ENCODE data around the gene HDAC8. TPM values are rescaled to one million over a fixed set of nuclear protein-coding genes. Genes with fewer than 3 reads are reported as not detected.

Gene HDAC8
- total RNA-seq, 2 donors from 2014 or later = 32.5 to 63.8 TPM

DNA sequence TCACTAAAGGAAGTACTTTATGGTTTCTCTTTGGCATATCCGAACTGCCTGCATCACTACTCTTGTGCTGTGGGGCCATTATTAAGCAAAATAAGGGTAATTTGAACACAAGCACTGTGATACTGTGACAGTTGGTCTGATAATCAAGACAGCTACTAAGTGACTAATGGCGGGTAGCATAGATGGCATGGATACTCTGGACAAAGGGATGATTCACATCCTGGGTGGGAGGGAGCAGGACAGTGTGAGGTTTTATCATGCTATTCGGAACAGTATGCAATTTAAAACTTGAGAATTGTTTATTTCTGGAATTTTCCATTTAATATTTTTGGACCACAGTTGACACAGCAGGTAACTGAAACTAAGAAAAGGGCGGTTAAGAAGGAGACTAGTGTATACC lies 214.3 kb downstream of the HDAC8 start:
- Histone ChIP-seq H3K27me3 (replicated peaks; ENCODE audit: insufficient read depth) (no peaks in the 10 kb centered on the region), H3K36me3 (no peaks in the 10 kb centered on the region), H3K27ac (no peak overlapping the region), H3K9me3 (no peaks in the 10 kb centered on the region), H3K4me1 (ENCODE audit: control insufficient read depth in 1 of 2, low read depth in 2 of 2) (no peaks in the 10 kb centered on the region), H3K4me3 (no peak overlapping the region)
- TF ChIP-seq, protein P1, sequence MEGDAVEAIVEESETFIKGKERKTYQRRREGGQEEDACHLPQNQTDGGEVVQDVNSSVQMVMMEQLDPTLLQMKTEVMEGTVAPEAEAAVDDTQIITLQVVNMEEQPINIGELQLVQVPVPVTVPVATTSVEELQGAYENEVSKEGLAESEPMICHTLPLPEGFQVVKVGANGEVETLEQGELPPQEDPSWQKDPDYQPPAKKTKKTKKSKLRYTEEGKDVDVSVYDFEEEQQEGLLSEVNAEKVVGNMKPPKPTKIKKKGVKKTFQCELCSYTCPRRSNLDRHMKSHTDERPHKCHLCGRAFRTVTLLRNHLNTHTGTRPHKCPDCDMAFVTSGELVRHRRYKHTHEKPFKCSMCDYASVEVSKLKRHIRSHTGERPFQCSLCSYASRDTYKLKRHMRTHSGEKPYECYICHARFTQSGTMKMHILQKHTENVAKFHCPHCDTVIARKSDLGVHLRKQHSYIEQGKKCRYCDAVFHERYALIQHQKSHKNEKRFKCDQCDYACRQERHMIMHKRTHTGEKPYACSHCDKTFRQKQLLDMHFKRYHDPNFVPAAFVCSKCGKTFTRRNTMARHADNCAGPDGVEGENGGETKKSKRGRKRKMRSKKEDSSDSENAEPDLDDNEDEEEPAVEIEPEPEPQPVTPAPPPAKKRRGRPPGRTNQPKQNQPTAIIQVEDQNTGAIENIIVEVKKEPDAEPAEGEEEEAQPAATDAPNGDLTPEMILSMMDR (IDR thresholded peaks at IDR 0.05) = no peak
- ATAC-seq (ENCODE audit: insufficient number of reproducible peaks, low FRiP score, low read depth) (no peak), DNase-seq (ENCODE audit: low spot score) (no peak)

DNA sequence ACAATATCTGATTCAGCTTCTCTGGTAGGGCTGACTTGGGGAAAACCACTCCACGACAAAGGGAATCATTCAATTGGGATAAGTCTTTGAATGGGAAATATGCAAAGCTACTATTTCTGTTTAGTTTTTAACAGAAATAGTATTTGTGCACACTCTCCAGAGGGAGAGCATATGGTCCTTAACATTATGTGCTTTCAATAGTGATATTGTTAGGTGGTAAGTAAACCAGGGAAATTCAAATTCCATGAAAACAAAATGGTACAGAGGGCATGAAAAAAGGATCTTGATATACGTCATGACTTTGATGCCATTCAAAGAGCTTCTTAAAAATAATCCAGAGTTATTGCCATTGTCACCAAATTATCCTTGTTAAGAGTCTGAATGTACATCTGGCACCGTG lies 219.9 kb downstream of the HDAC8 start:
- Histone ChIP-seq H3K4me1 (ENCODE audit: control insufficient read depth in 1 of 2, low read depth in 2 of 2) (no peaks in the 10 kb centered on the region), H3K9me3 (no peaks in the 10 kb centered on the region), H3K27me3 (replicated peaks; ENCODE audit: insufficient read depth) (no peaks in the 10 kb centered on the region), H3K4me3 (no peak overlapping the region), H3K36me3 (no peaks in the 10 kb centered on the region), H3K27ac (no peak overlapping the region)
- DNase-seq (ENCODE audit: low spot score) (no peak), ATAC-seq (ENCODE audit: insufficient number of reproducible peaks, low FRiP score, low read depth) (no peak)
- TF ChIP-seq, protein P1 (IDR thresholded peaks at IDR 0.05) = no peak

DNA sequence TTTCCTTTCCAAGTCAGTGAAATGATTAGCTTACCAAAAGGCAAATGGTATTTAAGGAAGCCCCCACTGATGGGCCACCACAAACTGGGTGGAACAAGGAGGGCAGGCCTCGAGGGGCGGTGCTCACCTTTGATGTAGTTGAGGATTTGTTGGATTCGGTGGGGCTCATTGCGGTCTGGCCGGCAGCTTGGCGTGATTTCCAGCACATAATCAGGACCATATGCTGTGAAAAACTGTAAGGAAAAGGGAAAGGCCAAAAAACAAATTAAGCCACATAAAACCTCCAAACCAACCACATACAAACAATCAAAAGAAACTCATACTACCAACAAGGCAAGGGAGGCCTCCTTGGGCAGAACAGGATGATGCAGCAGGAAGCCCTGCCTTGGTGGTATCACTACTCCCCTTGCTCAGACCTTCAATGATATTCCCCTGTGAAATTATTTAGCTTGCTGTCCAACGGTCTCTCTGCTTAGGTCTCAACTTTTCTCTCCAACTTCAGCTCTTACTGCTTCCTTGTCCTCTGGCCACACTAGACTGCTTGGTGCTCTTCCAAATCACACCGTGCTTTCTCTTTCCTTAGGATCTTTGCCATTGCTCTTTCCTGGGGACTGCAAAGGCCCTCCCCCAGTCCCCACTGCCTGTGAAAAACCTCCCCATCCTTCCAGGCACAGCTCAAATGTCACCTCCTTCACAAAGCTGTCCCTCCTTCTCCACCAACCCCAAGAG lies 220.9 kb downstream of the HDAC8 start:
- TF ChIP-seq, protein P1 (IDR thresholded peaks at IDR 0.05) = no peak
- DNase-seq (ENCODE audit: low spot score) (no peak), ATAC-seq (ENCODE audit: insufficient number of reproducible peaks, low FRiP score, low read depth) (no peak)
- Histone ChIP-seq H3K27ac (no peak overlapping the region), H3K4me1 (ENCODE audit: control insufficient read depth in 1 of 2, low read depth in 2 of 2) (no peaks in the 10 kb centered on the region), H3K9me3 (no peaks in the 10 kb centered on the region), H3K27me3 (replicated peaks; ENCODE audit: insufficient read depth) (no peaks in the 10 kb centered on the region), H3K36me3 (no peaks in the 10 kb centered on the region), H3K4me3 (no peak overlapping the region)

DNA sequence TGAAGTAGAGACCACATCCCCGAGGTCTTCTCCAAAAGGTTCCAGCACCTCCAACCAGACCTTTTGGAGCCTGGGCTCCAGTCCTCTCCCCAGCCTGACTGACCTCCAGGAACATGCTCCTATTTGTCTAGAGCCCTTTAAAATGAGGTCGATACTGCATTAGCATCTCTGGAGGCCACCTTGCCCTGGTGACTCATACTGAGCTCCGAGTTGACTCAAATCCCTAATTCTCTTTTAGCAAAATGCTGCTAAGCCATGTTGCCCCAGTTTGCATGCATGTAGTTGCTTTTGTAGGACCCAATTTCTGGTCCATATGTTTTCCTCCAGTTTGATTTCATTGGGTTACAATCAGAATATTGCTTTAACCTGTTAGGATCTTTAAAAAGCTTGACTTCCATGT lies 223.5 kb downstream of the HDAC8 start:
- Histone ChIP-seq H3K9me3 (no peaks in the 10 kb centered on the region), H3K36me3 (no peaks in the 10 kb centered on the region), H3K27me3 (replicated peaks; ENCODE audit: insufficient read depth) (no peaks in the 10 kb centered on the region), H3K4me3 (no peak overlapping the region), H3K27ac (no peak overlapping the region), H3K4me1 (ENCODE audit: control insufficient read depth in 1 of 2, low read depth in 2 of 2) (no peaks in the 10 kb centered on the region)
- DNase-seq (ENCODE audit: low spot score) (no peak), ATAC-seq (ENCODE audit: insufficient number of reproducible peaks, low FRiP score, low read depth) (no peak)
- TF ChIP-seq, protein P1 (IDR thresholded peaks at IDR 0.05) = no peak

DNA sequence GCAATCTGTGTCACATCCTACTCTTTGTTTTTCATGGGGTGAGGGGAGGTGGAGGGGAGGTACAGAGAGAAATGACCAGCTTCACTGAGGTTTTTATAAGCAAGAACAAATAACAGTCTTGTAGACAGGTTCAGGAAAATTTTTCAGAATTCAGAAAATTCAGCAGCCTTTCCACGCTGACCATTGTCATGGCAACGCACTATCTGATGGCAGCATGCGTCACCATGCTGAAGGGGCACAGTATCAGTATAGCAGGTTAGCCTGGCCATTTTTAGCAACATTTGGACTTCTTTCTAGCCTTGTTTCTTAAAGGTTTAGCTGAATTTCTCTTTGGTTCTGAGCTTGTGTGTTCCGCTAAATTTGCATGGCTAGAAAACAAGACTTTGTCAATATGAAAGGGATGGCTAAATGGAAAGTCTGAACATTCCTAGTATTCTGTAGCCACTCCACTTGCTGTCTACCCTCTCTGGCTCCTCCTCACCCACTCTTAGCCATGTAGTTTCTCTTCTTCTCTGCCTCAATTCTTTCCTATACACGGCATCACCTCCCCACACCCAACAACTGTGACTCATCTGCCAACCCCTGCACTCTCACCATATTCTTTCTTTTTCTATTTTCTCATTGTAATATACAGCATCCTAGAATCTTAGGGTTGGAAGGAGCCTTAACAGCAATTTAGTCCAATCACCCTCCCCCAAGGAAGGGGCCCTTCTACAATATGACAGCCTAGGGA lies 224.2 kb downstream of the HDAC8 start:
- Histone ChIP-seq H3K9me3 (no peaks in the 10 kb centered on the region), H3K4me1 (ENCODE audit: control insufficient read depth in 1 of 2, low read depth in 2 of 2) (no peaks in the 10 kb centered on the region), H3K36me3 (no peaks in the 10 kb centered on the region), H3K27ac (no peak overlapping the region), H3K27me3 (replicated peaks; ENCODE audit: insufficient read depth) (no peaks in the 10 kb centered on the region), H3K4me3 (no peak overlapping the region)
- no peak for DNase-seq (ENCODE audit: low spot score)
- ATAC-seq (ENCODE audit: insufficient number of reproducible peaks, low FRiP score, low read depth) = no peak
- TF ChIP-seq, protein P1 (IDR thresholded peaks at IDR 0.05) = no peak

Data from thoracic aorta (tissue), 2 donors.